Pons (tissue), 1 donor: ENCODE measurements around the gene ANKRD44.
A peak's percentile ranks its signal among the peaks of the same experiment; 100 is the strongest.
"Not testable (repeated sequence)": the region's sequence is repeated elsewhere in the genome, so short reads cannot be mapped to it uniquely, and the experiment has no call there.

Experiments
- DNase-seq: peaks from one replicate; pipeline ENCODE4 v3.0.0-alpha.2; 2016; ENCODE audit warnings: low spot score

Gene ANKRD44

DNA sequence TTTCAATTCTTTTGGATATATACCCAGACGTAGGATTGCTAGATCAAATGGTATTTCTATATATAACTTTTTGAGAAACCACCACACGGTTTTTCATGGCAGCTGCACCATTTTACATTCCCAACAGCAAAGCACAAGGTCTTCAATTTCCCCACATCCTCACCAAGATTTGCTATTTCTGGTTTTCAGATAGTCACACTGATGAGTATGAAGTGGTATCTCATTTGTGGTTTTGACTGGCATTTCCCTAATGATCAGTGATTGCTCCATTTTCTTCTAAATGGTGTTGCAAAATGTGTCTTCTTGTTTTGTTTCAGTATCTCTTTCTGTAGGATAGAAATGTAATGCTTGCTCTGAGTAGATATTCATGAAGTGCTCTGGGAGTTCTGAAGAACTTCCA, 52.0 kb downstream of the ANKRD44 start:
- DNase-seq: no peak

- DNase-seq: peak; percentile 31
Observed at GRCh38 chr2:197256547-197257170, 53.9 kb downstream of the ANKRD44 start.

GRCh38 chr2:197256021-197256420, 54.6 kb downstream of the ANKRD44 start:
- DNase-seq: peak; percentile 45

GRCh38 chr2:197255543-197255942, 55.0 kb downstream of the ANKRD44 start:
- DNase-seq: peak; percentile 77

GRCh38 chr2:197254776-197255530, 55.6 kb downstream of the ANKRD44 start:
- no peak for DNase-seq

- DNase-seq: no peak
Observed at GRCh38 chr2:197251576-197251975, 59.0 kb downstream of the ANKRD44 start.

DNA sequence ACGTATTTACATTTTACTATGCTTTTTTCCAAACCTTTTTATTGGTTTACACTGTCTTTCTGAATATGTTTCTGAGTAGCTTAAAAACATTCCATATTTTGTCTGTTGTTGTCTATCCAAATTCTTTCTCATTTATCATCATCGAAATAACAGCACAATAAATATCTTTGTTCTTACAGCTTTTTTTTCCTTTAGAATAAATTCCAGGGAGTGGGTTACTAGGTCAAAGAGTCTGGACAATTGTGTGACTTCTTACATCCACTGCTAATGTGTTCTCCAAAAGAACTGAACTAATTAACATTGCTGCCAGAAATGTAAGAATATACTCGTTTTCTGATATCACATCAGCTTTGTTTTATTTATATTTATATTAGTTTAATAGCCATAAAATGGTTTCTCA, 59.4 kb downstream of the ANKRD44 start:
- DNase-seq: no peak

- DNase-seq: no peak
Observed at GRCh38 chr2:197250084-197250397, 60.5 kb downstream of the ANKRD44 start.

DNA sequence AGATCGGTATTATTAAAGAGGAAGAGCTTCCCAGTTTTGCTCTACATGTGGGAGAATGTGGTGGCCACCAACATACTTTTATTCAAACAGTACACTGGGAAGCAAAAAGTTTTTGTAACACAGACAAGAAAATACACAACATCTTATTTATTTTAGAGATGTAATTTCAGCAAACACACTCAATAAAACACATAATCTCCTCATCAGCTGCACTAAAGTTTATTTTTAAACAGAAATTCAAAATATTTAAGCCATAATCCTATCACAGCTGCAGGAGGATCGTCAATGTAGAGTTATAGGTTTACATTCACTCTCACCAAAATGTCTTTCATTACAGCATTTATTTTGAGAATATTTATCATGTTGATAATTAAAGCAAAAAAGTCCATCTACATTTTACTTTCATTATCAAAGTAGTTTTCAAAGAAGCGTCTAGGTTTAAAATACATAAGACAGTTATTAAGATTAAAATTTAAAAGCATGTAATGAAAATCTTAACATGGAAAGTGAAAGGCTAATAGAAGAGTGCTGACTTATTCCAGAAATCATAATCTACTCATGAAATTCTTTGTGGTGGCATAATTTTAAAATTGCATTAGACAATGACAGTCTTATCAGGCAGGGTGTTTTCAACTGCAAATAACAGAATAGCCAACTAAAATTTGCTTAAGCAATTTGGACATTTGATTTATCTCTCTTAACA, 61.0 kb downstream of the ANKRD44 start:
- no peak for DNase-seq

GRCh38 chr2:197248623-197249022, 62.0 kb downstream of the ANKRD44 start:
- peak; percentile 77 for DNase-seq

DNA sequence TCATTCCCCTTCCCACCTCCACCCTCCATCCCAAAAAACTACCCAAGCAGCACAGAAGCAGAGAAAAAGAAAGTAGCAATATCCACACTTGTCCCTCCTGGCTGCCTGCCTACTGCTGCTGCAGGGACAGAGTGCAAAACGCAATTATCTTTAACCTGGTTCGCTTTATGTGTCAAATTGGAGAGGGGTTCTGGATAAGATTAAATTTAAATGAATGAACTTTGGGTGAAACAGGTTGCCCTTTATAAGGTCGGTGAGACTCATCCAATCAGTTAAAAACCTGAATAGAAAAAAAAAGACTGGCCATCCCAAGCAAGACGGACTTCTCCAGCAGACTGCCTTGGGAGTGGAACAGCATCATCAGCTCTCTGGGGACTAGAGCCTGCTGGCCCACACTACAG, 62.6 kb downstream of the ANKRD44 start:
- no peak for DNase-seq

DNA sequence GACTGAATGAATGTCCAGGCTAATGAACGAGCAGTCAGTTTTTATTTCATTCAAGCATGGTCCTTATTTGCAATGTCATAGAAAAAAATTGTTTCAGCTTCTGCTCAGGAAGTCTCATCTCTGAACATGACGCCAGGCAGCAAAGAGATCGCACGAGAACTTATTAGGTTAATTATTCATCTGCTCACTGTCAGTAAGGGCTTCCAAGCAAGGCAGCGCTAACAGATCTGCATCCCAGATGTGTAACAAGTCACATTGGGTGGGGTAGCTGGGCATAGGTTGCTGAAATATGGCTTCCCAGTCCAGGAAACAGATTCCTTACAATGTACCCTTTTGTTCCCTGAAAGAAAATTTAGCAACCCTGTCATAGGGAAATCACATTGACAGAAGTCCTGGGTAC, 63.5 kb downstream of the ANKRD44 start:
- DNase-seq: no peak

GRCh38 chr2:197245829-197246804, 64.5 kb downstream of the ANKRD44 start:
- DNase-seq: no peak

GRCh38 chr2:197244349-197244748, 66.2 kb downstream of the ANKRD44 start:
- DNase-seq: no peak

GRCh38 chr2:197242719-197243118, 67.9 kb downstream of the ANKRD44 start:
- no peak for DNase-seq

- DNase-seq: no peak
Observed at GRCh38 chr2:197241596-197241995, 69.0 kb downstream of the ANKRD44 start.

GRCh38 chr2:197241153-197241552, 69.4 kb downstream of the ANKRD44 start:
- no peak for DNase-seq

GRCh38 chr2:197240421-197241041, 70.0 kb downstream of the ANKRD44 start:
- DNase-seq: no peak

- DNase-seq: not testable (repeated sequence)
Observed at GRCh38 chr2:197240018-197240417, 70.6 kb downstream of the ANKRD44 start.

DNA sequence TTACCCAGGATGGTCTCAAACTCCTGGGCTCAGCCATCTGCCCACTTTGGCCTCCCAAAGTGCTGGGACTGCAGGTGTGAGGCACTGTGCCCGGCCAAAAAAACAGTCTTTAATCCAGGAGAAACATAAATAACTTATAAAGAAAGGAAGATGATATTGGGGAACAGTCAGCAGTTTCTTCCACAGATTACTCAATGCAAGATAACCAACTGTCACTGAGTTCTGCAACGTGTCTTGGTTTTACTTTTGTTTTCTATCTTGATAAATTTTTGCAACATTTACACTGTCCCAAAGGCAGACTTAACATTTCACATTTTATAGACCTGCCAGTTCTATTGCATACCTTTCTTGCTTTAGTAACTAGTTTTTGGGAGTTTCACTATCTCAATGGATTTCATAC, 71.1 kb downstream of the ANKRD44 start:
- no peak for DNase-seq

DNA sequence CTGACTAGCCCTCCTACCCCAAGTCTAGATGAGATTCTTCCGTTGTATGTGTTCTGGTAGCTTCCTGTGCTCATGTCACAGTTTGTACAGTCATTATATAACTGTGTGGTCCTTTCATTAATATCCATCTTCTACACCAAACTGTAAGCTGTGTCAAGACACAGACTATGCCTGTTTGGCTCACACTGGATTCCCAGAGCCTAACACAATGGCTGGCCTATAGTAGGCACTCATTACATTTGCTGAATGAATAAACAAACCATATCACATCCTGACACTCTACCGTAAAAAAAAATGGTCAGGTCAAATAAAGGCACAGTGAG, 72.6 kb downstream of the ANKRD44 start:
- DNase-seq: peak; percentile 80
